Astrocyte (in vitro differentiated cells and primary cell): ENCODE measurements around the gene C12orf42. TPM values are rescaled to one million over a fixed set of nuclear protein-coding genes. Genes with fewer than 3 reads are reported as not detected.
"Not testable (repeated sequence)": the region's sequence is repeated elsewhere in the genome, so short reads cannot be mapped to it uniquely, and the experiment has no call there.

Experiments
- DNase-seq: peaks from one replicate; pipeline ENCODE4 v3.0.0-alpha.2; 2010; ENCODE audit warnings: low read depth
- FAIRE-seq: peaks from 2 replicates; lab custom pipeline; 2011; peaks lifted over from hg19 to GRCh38; lab: Jason Lieb, UNC
- H2AFZ ChIP-seq: 2 replicates; pipeline ENCODE4 v1.6.0; 2012; ENCODE audit warnings: low read depth, low read length, inconsistent platforms
- H3K27ac ChIP-seq: 2 replicates; pipeline ENCODE4 v1.5.1; 2011; ENCODE audit warnings: low read depth, low read length, inconsistent platforms
- H3K27me3 ChIP-seq: 2 replicates; pipeline ENCODE4 v1.6.0; 2011; ENCODE audit warnings: low read length, inconsistent platforms; ENCODE audit not compliant: insufficient read depth
- H3K36me3 ChIP-seq: 2 replicates; pipeline ENCODE4 v1.5.1; 2011; ENCODE audit warnings: low read length, inconsistent platforms; ENCODE audit not compliant: insufficient read depth
- H3K4me1 ChIP-seq: 2 replicates; pipeline ENCODE4 v1.5.1; 2011; ENCODE audit warnings: low read length, inconsistent platforms; ENCODE audit not compliant: insufficient read depth
- H3K4me2 ChIP-seq: 2 replicates; pipeline ENCODE4 v1.6.0; 2012; ENCODE audit warnings: low read length, inconsistent platforms
- H3K4me3 ChIP-seq: 2 replicates; pipeline ENCODE4 v1.5.1; 2011; ENCODE audit warnings: low read depth, mild to moderate bottlenecking, low read length, inconsistent platforms; ENCODE audit not compliant: insufficient read depth
- H3K79me2 ChIP-seq: 2 replicates; pipeline ENCODE4 v1.6.0; 2012; ENCODE audit warnings: mild to moderate bottlenecking, low read length, inconsistent platforms; ENCODE audit not compliant: insufficient read depth
- H3K9ac ChIP-seq: 2 replicates; pipeline ENCODE4 v1.6.0; 2012; ENCODE audit warnings: mild to moderate bottlenecking, low read length, inconsistent platforms
- H3K9me3 ChIP-seq: 2 replicates; pipeline ENCODE4 v1.5.1; 2012; ENCODE audit warnings: low read depth, mild to moderate bottlenecking, low read length, inconsistent platforms; ENCODE audit not compliant: insufficient read depth
- H4K20me1 ChIP-seq: 2 replicates; pipeline ENCODE4 v1.6.0; 2012; ENCODE audit warnings: low read length, inconsistent platforms; ENCODE audit not compliant: insufficient read depth
- H3K27ac Mint-ChIP-seq: one replicate; pipeline ENCODE4 v1.8.0; 2021; ENCODE audit warnings: mild to moderate bottlenecking, mixed read lengths; ENCODE audit not compliant: unreplicated experiment
- H3K27me3 Mint-ChIP-seq: one replicate; pipeline ENCODE4 v1.8.0; 2021; ENCODE audit warnings: low read depth, mixed read lengths; ENCODE audit not compliant: unreplicated experiment
- H3K36me3 Mint-ChIP-seq: one replicate; pipeline ENCODE4 v1.8.0; 2021; ENCODE audit warnings: low read depth, mixed read lengths; ENCODE audit not compliant: unreplicated experiment
- H3K4me1 Mint-ChIP-seq: one replicate; pipeline ENCODE4 v1.8.0; 2021; ENCODE audit warnings: low read depth, mixed read lengths; ENCODE audit not compliant: unreplicated experiment
- H3K4me3 Mint-ChIP-seq: one replicate; pipeline ENCODE4 v1.8.0; 2021; ENCODE audit warnings: mild to moderate bottlenecking, moderate library complexity, mixed read lengths; ENCODE audit not compliant: unreplicated experiment
- H3K9me3 Mint-ChIP-seq: one replicate; pipeline ENCODE4 v1.8.0; 2021; ENCODE audit warnings: mild to moderate bottlenecking, mixed read lengths; ENCODE audit not compliant: unreplicated experiment
- CTCF ChIP-seq: IDR thresholded peaks from 2 replicates; pipeline ENCODE4 v1.5.1; 2011; ENCODE audit warnings: low read depth, mild to moderate bottlenecking, inconsistent platforms, low read length, moderate library complexity; ENCODE audit not compliant: insufficient read depth
- EZH2 ChIP-seq: IDR thresholded peaks from 2 replicates; pipeline ENCODE4 v1.6.1; 2012; ENCODE audit warnings: mild to moderate bottlenecking, low read length, inconsistent platforms; ENCODE audit not compliant: insufficient read depth
- total RNA-seq: library from RNA; stranded (reverse); gene quantifications from 2 replicates; pipeline ENCODE4 v1.2.1, GENCODE V29; 2021

The C12orf42 gene
- total RNA-seq, 1 donor from 2014 or later = not detected

GRCh38 chr12:103442822-103443221 is 52.9 kb downstream of the C12orf42 start:
- no peak for FAIRE-seq
- H3K27me3 ChIP-seq = no peaks in the 10 kb centered on the region
- no peak overlapping the region for H3K4me3 ChIP-seq
- DNase-seq = no peak
- H3K4me1 Mint-ChIP-seq = no peaks in the 10 kb centered on the region
- no peak overlapping the region for H2AFZ ChIP-seq
- H3K36me3 Mint-ChIP-seq = no peaks in the 10 kb centered on the region
- H3K9ac ChIP-seq = no peak overlapping the region
- no peak overlapping the region for H3K4me2 ChIP-seq
- no peaks in the 10 kb centered on the region for H3K9me3 Mint-ChIP-seq
- no peak overlapping the region for H3K27ac Mint-ChIP-seq
- peaks cover 2% of the 10 kb centered on the region for H3K27me3 Mint-ChIP-seq
- no peaks in the 10 kb centered on the region for H3K79me2 ChIP-seq
- no peaks in the 10 kb centered on the region for H3K9me3 ChIP-seq
- no peak overlapping the region for H3K4me3 Mint-ChIP-seq
- no peaks in the 10 kb centered on the region for H3K36me3 ChIP-seq
- H4K20me1 ChIP-seq = no peaks in the 10 kb centered on the region
- no peak overlapping the region for H3K27ac ChIP-seq
- no peaks in the 10 kb centered on the region for H3K4me1 ChIP-seq
- TF ChIP-seq CTCF = no peak
- no peak for TF ChIP-seq EZH2

GRCh38 chr12:103442182-103442555 is 53.6 kb downstream of the C12orf42 start:
- Mint-ChIP-seq H3K9me3 (no peaks in the 10 kb centered on the region), H3K36me3 (no peaks in the 10 kb centered on the region), H3K27me3 (peaks cover 2% of the 10 kb centered on the region), H3K4me1 (no peaks in the 10 kb centered on the region), H3K4me3 (no peak overlapping the region), H3K27ac (no peak overlapping the region)
- Histone ChIP-seq H2AFZ (no peak overlapping the region), H3K9me3 (no peaks in the 10 kb centered on the region), H3K36me3 (no peaks in the 10 kb centered on the region), H3K27me3 (no peaks in the 10 kb centered on the region), H3K9ac (no peak overlapping the region), H3K4me1 (no peaks in the 10 kb centered on the region), H3K4me3 (no peak overlapping the region), H3K4me2 (no peak overlapping the region), H3K79me2 (no peaks in the 10 kb centered on the region), H4K20me1 (no peaks in the 10 kb centered on the region), H3K27ac (no peak overlapping the region)
- no peak for TF ChIP-seq EZH2
- TF ChIP-seq CTCF = no peak
- FAIRE-seq (no peak), DNase-seq (no peak)

GRCh38 chr12:103441437-103442181 is 54.2 kb downstream of the C12orf42 start:
- H3K79me2 ChIP-seq = no peaks in the 10 kb centered on the region
- no peaks in the 10 kb centered on the region for H3K27me3 Mint-ChIP-seq
- no peak overlapping the region for H3K27ac ChIP-seq
- H3K4me1 Mint-ChIP-seq = no peaks in the 10 kb centered on the region
- no peaks in the 10 kb centered on the region for H3K27me3 ChIP-seq
- H3K27ac Mint-ChIP-seq = no peak overlapping the region
- no peak overlapping the region for H2AFZ ChIP-seq
- H3K4me2 ChIP-seq = no peak overlapping the region
- no peaks in the 10 kb centered on the region for H3K9me3 Mint-ChIP-seq
- FAIRE-seq (no peak), DNase-seq (no peak)
- no peaks in the 10 kb centered on the region for H3K9me3 ChIP-seq
- H3K9ac ChIP-seq = no peak overlapping the region
- H3K4me3 ChIP-seq = no peak overlapping the region
- no peaks in the 10 kb centered on the region for H3K36me3 Mint-ChIP-seq
- TF ChIP-seq EZH2 (no peak), CTCF (no peak)
- H3K4me3 Mint-ChIP-seq = no peak overlapping the region
- H4K20me1 ChIP-seq = no peaks in the 10 kb centered on the region
- no peaks in the 10 kb centered on the region for H3K4me1 ChIP-seq
- no peaks in the 10 kb centered on the region for H3K36me3 ChIP-seq

- DNase-seq, H3K4me2 ChIP-seq, H3K27me3 ChIP-seq, H3K4me3 ChIP-seq, H3K27me3 Mint-ChIP-seq, H3K9me3 Mint-ChIP-seq, H3K4me1 Mint-ChIP-seq, H3K36me3 ChIP-seq, H2AFZ ChIP-seq, H3K27ac Mint-ChIP-seq, H3K9me3 ChIP-seq, H3K79me2 ChIP-seq, H4K20me1 ChIP-seq, H3K9ac ChIP-seq, H3K4me1 ChIP-seq, FAIRE-seq, H3K36me3 Mint-ChIP-seq, H3K27ac ChIP-seq, H3K4me3 Mint-ChIP-seq: not testable (repeated sequence)
Observed at GRCh38 chr12:103434165-103435105, 61.3 kb downstream of the C12orf42 start.
